Measurements from ENCODE around the gene IFNK. TPM values are rescaled to one million over a fixed set of nuclear protein-coding genes. Genes with fewer than 3 reads are reported as not detected.

Gene IFNK
- polyA plus RNA-seq, 2 of the 4 experiments (the other 2 are of a cell fraction) = not detected

DNA sequence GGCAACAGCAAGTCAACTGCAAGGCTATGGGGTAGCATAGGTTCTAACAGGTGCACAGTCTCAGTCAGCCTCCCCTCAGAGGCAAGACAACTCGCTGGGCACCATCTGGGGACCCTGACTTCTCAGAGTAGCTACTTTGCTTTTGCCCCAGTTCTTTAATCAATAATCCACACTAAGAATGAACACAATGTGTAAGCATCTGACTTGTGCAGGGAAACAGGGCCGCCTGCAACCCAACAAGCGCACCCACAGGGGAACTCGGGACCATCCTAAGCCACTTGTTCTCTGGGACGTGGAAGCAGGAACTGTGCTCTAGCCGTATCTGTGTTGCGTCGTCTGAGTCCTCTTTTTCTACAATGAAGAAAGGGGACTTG is 3.6 kb downstream of the IFNK start:
- Histone ChIP-seq H3K4me1 (peaks cover 3% of the 10 kb centered on the region; the same call in 1 of the 3 replicates), H3K4me3 (no peak overlapping the region), H3K27ac (no peak overlapping the region; a peak in 1 of 6 replicates), H3K4me2 (no peak overlapping the region; the same call in 2 of the 3 replicates), H3K9me3 (no peaks in the 10 kb centered on the region)
- ATAC-seq = no peak
- WGBS (ENCODE audit: missing lambda C conversion rate) = 94% methylated on average over 8 of the region's 8 CpGs
- FAIRE-seq = no peak
- ChIA-PET CTCF (interaction anchor here (1.2 to 19.4 kb wide), 2 partner anchors 20 to 194 kb away, joined by 3 to 266 read pairs; no protein-coding TSS in a partner anchor), POLR2A (no interaction called here)
- DNase-seq (ENCODE audit: low read depth in 1 of 2, low spot score in 1 of 2) = no peak
- TF ChIP-seq PHF8 (IDR thresholded peaks at IDR 0.05; ENCODE audit: borderline replicate concordance, low read depth) (no peak), EHF (CRISPR knock-in tag; IDR thresholded peaks at IDR 0.05) (no peak), NPAS2 (CRISPR knock-in tag; IDR thresholded peaks at IDR 0.05; ENCODE audit: borderline replicate concordance) (no peak), TP53 (CRISPR knock-in tag; IDR thresholded peaks at IDR 0.05) (no peak), CBX2 (IDR thresholded peaks at IDR 0.05; ENCODE audit: borderline replicate concordance, low read depth) (no peak), POLR2A (IDR thresholded peaks at IDR 0.05; ENCODE audit: low read length) (no peak), JUN (IDR thresholded peaks at IDR 0.05) (no peak), CEBPB (IDR thresholded peaks at IDR 0.05) (no peak)
- TF ChIP-seq, protein P1, sequence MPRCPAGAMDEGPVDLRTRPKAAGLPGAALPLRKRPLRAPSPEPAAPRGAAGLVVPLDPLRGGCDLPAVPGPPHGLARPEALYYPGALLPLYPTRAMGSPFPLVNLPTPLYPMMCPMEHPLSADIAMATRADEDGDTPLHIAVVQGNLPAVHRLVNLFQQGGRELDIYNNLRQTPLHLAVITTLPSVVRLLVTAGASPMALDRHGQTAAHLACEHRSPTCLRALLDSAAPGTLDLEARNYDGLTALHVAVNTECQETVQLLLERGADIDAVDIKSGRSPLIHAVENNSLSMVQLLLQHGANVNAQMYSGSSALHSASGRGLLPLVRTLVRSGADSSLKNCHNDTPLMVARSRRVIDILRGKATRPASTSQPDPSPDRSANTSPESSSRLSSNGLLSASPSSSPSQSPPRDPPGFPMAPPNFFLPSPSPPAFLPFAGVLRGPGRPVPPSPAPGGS (IDR thresholded peaks at IDR 0.05) = no peak

DNA sequence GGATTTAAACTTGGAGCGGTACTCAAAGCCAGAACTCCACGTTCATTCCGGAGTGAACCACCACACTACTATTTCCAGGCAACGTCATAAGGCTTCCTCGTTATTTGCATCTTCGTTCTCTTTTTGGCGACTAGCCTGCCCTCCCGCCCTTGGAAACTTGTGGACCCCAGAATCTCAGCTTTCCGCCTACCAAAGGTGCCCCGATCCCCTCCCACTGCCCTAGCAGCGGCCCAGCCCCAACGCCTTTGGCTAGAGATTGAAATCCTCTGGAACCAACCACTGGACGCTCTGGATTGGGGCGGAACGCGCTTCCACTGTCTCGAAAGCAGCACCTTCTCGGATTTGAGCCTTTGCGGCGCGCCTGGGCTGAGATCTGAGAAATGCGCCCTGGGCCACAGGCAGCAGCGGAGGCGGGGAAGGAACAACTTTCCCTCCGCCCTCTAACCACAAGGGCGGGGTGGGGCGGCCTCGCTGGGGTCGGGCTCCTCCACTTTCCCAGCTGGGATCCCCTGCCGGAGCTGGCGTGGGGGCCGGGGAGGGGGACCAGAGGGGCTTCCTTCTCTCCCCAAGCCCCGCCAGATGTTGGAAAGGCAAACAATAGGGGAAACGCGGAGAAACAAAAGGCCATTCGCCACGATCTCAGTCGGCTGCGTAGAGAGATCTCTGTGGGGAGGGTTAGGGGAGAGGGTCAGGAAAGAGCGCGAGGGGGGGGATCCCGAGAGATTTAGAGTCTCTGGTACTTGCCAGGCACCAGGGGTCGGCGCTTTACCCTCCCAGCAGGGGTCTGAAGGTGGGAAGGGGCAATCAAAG is 4.2 kb downstream of the IFNK start:
- peak overlapping the region; percentile 86 for H3K4me2 ChIP-seq
- ATAC-seq (peak in 1 of 2 experiments; percentile 26; a peak in 3 of 6 replicates), DNase-seq (ENCODE audit: low read depth in 1 of 2, low spot score in 1 of 2) (no peak), FAIRE-seq (no peak)
- TF ChIP-seq CHD2 (IDR thresholded peaks at IDR 0.05; ENCODE audit: low read length, partially characterized antibody) (no peak), ZNF302 (CRISPR knock-in tag; IDR thresholded peaks at IDR 0.05) (no peak), ZSCAN20 (CRISPR knock-in tag; IDR thresholded peaks at IDR 0.05) (no peak), CEBPB (IDR thresholded peaks at IDR 0.05) (no peak), FOSB (CRISPR knock-in tag; IDR thresholded peaks at IDR 0.05) (no peak), NPAS2 (CRISPR knock-in tag; IDR thresholded peaks at IDR 0.05; ENCODE audit: borderline replicate concordance) (no peak), JUN (IDR thresholded peaks at IDR 0.05) (no peak; a peak in 1 of 5 replicates)
- TF ChIP-seq, protein P2, sequence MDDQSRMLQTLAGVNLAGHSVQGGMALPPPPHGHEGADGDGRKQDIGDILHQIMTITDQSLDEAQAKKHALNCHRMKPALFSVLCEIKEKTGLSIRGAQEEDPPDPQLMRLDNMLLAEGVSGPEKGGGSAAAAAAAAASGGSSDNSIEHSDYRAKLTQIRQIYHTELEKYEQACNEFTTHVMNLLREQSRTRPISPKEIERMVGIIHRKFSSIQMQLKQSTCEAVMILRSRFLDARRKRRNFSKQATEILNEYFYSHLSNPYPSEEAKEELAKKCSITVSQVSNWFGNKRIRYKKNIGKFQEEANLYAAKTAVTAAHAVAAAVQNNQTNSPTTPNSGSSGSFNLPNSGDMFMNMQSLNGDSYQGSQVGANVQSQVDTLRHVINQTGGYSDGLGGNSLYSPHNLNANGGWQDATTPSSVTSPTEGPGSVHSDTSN (IDR thresholded peaks at IDR 0.05) = no peak
- POLR2A ChIA-PET = interaction anchor here (1.6 kb wide), 1 partner anchor 195 kb away, joined by 9 read pairs; no protein-coding TSS in a partner anchor
- no peaks in the 10 kb centered on the region for H3K9me3 ChIP-seq
- CTCF ChIA-PET = interaction anchor here (1.2 to 19.4 kb wide), 3 partner anchors 19 to 195 kb away, joined by 3 to 266 read pairs (median 20); no protein-coding TSS in a partner anchor
- 62% methylated on average over 42 of the region's 44 CpGs for WGBS (ENCODE audit: missing lambda C conversion rate)
- peak overlapping the region; percentile 74 to 86 for H3K27ac ChIP-seq
- peak overlapping the region; percentile 70 for H3K4me3 ChIP-seq
- H3K4me1 ChIP-seq = peaks cover 3% of the 10 kb centered on the region; the same call in 1 of the 3 replicates

DNA sequence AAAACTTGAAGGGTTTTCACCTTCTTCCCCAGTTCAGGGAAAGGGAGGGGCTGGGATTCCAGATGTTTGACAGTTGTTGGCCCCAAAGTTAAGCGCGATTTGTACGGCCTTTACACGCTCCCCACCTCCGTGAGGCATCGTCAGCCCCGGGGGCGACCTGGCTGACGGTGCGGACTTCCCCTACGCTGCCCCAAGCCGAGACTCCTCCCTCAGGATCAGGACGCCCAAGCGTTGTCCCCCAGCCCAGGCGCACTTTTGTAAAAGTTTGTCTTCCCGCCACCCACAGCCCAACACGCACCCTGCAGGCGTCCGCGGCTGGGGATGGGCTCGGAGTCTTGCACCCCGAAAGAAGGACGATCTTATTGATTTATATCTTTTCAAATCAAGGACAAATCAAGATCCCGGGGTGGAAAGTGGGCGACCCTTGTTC is 4.8 kb downstream of the IFNK start:
- no peak for FAIRE-seq
- H3K4me2 ChIP-seq = peak overlapping the region; percentile 86
- peak overlapping the region; percentile 74 to 86 for H3K27ac ChIP-seq
- ATAC-seq = peak; percentile 65 to 78
- POLR2A ChIA-PET = interaction anchor here (1.1 to 1.6 kb wide), 3 partner anchors 11 to 196 kb away, joined by 3 to 9 read pairs (median 3); no protein-coding TSS in a partner anchor
- TF ChIP-seq RARB (CRISPR knock-in tag; IDR thresholded peaks at IDR 0.05) (no peak), HOXB5 (CRISPR knock-in tag; IDR thresholded peaks at IDR 0.05) (no peak), RNF2 (IDR thresholded peaks at IDR 0.05; ENCODE audit: borderline replicate concordance, low read depth) (0 out of 2 replicates have a peak, but pooled peaks have one; percentile 37)
- TF ChIP-seq, protein P3, sequence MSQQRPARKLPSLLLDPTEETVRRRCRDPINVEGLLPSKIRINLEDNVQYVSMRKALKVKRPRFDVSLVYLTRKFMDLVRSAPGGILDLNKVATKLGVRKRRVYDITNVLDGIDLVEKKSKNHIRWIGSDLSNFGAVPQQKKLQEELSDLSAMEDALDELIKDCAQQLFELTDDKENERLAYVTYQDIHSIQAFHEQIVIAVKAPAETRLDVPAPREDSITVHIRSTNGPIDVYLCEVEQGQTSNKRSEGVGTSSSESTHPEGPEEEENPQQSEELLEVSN (IDR thresholded peaks at IDR 0.05; ENCODE audit: borderline replicate concordance, low read depth) = peak; percentile 36; the same call in 1 of the 2 replicates
- peak overlapping the region; percentile 70 for H3K4me3 ChIP-seq
- no peaks in the 10 kb centered on the region for H3K9me3 ChIP-seq
- under 1% methylated on average over 20 of the region's 25 CpGs for WGBS (ENCODE audit: missing lambda C conversion rate)
- H3K4me1 ChIP-seq = peaks cover 3% of the 10 kb centered on the region; the same call in 1 of the 3 replicates
- CTCF ChIA-PET = interaction anchor here (0.5 to 19.4 kb wide), 38 partner anchors 9 to 626 kb away, joined by 3 to 266 read pairs (median 4); no protein-coding TSS in a partner anchor
- peak; percentile 24 to 52 for DNase-seq (ENCODE audit: low read depth in 1 of 2, low spot score in 1 of 2)
